NT2/D1 (cell line): ENCODE measurements around the gene METAP1.

Source experiments
- SUZ12 ChIP-seq: IDR thresholded peaks from 2 replicates; pipeline ENCODE4 v1.6.1; 2011; ENCODE audit not compliant: insufficient read length, insufficient read depth; ENCODE audit errors: extremely low read depth
- ZNF274 ChIP-seq: IDR thresholded peaks from 2 replicates; pipeline ENCODE4 v1.6.1; 2011; ENCODE audit warnings: mild to moderate bottlenecking, low read depth, low read length

DNA sequence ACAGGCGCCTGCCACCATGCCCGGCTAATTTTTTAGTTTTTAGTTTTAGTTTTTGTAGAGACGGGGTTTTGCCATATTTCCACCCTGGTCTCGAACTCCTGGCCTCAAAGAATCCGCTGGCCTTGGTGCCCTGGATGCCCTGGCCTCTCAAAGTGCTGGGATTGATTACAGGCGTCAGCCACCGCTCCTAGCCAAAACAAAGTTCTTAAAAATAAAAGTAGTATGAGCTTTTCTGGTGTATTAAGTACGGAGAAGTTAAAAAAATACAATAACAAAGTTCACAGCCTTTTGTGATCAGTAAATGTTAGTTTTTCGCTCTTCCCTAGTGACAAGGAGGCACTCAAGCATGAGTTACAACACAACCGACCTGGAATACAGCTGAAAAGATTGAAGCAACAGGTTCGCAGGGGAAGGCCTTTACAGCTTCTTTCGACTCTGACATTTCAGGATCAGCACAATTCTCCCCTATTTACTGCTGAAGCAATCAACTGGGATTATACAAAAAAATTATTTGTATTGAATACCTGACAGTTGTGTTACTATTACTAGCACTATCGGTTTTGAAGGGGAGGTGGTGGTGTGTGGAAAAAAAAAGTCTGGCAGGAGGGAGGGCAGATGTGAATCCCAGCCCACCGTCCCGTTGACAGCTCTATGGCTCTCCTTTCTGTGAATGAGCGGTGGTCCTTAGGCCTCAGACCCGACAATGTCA is 893 bp upstream of the METAP1 start:
- TF ChIP-seq SUZ12 (no peak), ZNF274 (no peak)
